Lower leg skin (tissue), 4 donors: ENCODE results near the gene ABCC1. TPM values are rescaled to one million over a fixed set of nuclear protein-coding genes. Genes with fewer than 3 reads are reported as not detected.

ENCODE experiments used
- DNase-seq, 2 donors: peaks; one replicate each; pipeline ENCODE4 v3.0.0-alpha.2; 2019; ENCODE audit warnings: low spot score in 2 of 2
- H3K4me3 ChIP-seq: fragments of 200-600 bp; sonication (generic); 2 replicates; pipeline ENCODE4 v1.5.1; 2017; ENCODE audit warnings: mild to moderate bottlenecking, low read depth; ENCODE audit not compliant: poor library complexity, severe bottlenecking
- CTCF ChIP-seq, 3 donors: fragments of 450-650 bp; IDR thresholded peaks; one replicate each; pipeline ENCODE4 v1.5.1; 2016; ENCODE audit warnings: antibody characterized with exemption in 3 of 3, mild to moderate bottlenecking in 3 of 3, moderate library complexity in 2 of 3
- POLR2A ChIP-seq, 2 donors: fragments of 450-650 bp; IDR thresholded peaks; one replicate each; pipeline ENCODE4 v1.6.1; 2016 to 2017; ENCODE audit warnings: antibody characterized with exemption in 2 of 2, mild to moderate bottlenecking in 1 of 2, moderate library complexity in 1 of 2
- WGBS, 2 donors: methylation state at CpG; one replicate each; pipeline ENCODE4 v1.1.5; 2018; 5-methylcytosine and 5-hydroxymethylcytosine counted together
- intact Hi-C: fragments of 100-400 bp; cut with DNase I; formaldehyde crosslinking; loops from one replicate; pipeline ENCODE4 v1.15.0; 2023; ENCODE audit warnings: low total_unique reads
- total RNA-seq, 4 donors: library from RNA; depleted of rRNA; stranded (reverse); fragments of >200 nt; gene quantifications; one replicate each; pipeline ENCODE4 v1.1.0, GENCODE V29; 2016

Gene ABCC1
- total RNA-seq, 4 donors from 2014 or later, result 16.4 to 25.3 (median 21.8) TPM

- WGBS, 2 donors, result 86 to 87% methylated on average over 4 of the region's 4 CpGs
- no peak for DNase-seq
- no peak for TF ChIP-seq POLR2A (IDR thresholded peaks at IDR 0.05)
- TF ChIP-seq CTCF (IDR thresholded peaks at IDR 0.05), result no peak
- H3K4me3 ChIP-seq, result no peak overlapping the region
- intact Hi-C loops, result no loop called here
Measured at GRCh38 chr16:16163109-16163508, 213.7 kb downstream of the ABCC1 start.

- no peak for DNase-seq
- intact Hi-C loops, result no loop called here
- 82 to 88% methylated on average over 5 of the region's 5 CpGs for WGBS, 2 donors
- no peak overlapping the region for H3K4me3 ChIP-seq
- TF ChIP-seq POLR2A (IDR thresholded peaks at IDR 0.05), result no peak
- no peak for TF ChIP-seq CTCF (IDR thresholded peaks at IDR 0.05)
Measured at GRCh38 chr16:16163571-16163970, 214.2 kb downstream of the ABCC1 start.

- no peak overlapping the region for H3K4me3 ChIP-seq
- WGBS, 2 donors, result 84 to 88% methylated on average over 3 of the region's 3 CpGs
- TF ChIP-seq CTCF (IDR thresholded peaks at IDR 0.05), result no peak
- TF ChIP-seq POLR2A (IDR thresholded peaks at IDR 0.05), result no peak
- intact Hi-C loops, result no loop called here
- no peak for DNase-seq
Measured at GRCh38 chr16:16164243-16164642, 214.8 kb downstream of the ABCC1 start.

GRCh38 chr16:16166085-16166484, 216.7 kb downstream of the ABCC1 start:
- H3K4me3 ChIP-seq, result no peak overlapping the region
- TF ChIP-seq CTCF (IDR thresholded peaks at IDR 0.05), result no peak
- TF ChIP-seq POLR2A (IDR thresholded peaks at IDR 0.05), result no peak
- intact Hi-C loops, result no loop called here
- DNase-seq, result no peak
- 84 to 97% methylated on average over 7 of the region's 7 CpGs for WGBS, 2 donors

GRCh38 chr16:16166949-16167348, 217.5 kb downstream of the ABCC1 start:
- intact Hi-C loops, result no loop called here
- H3K4me3 ChIP-seq, result no peak overlapping the region
- no peak for TF ChIP-seq CTCF (IDR thresholded peaks at IDR 0.05)
- no peak for TF ChIP-seq POLR2A (IDR thresholded peaks at IDR 0.05)
- 31 to 40% methylated on average over 2 of the region's 2 CpGs for WGBS, 2 donors
- DNase-seq, result no peak

- 80 to 81% methylated on average over 11 of the region's 11 CpGs for WGBS, 2 donors
- no peak overlapping the region for H3K4me3 ChIP-seq
- DNase-seq, result no peak
- intact Hi-C loops, result no loop called here
- TF ChIP-seq CTCF (IDR thresholded peaks at IDR 0.05) (no peak), POLR2A (IDR thresholded peaks at IDR 0.05) (no peak)
Measured at GRCh38 chr16:16167927-16168326, 218.5 kb downstream of the ABCC1 start.
